Karpas-422 (cell line): Measurements from ENCODE around the gene NUDT15. TPM values are rescaled to one million over a fixed set of nuclear protein-coding genes. Genes with fewer than 3 reads are reported as not detected.
"Not testable (repeated sequence)": the region's sequence is repeated elsewhere in the genome, so short reads cannot be mapped to it uniquely, and the experiment has no call there.

Experiments
- DNase-seq: peaks from one replicate; pipeline ENCODE4 v3.0.0-alpha.2; 2015
- H2AFZ ChIP-seq: fragments of 200-600 bp; sonication (generic); 2 replicates; pipeline ENCODE4 v1.6.1; 2014; ENCODE audit warnings: antibody characterized with exemption, low read length, mixed read lengths
- H3K27ac ChIP-seq: fragments of 200-600 bp; sonication (generic); 2 replicates; pipeline ENCODE4 v1.5.1; 2014; ENCODE audit warnings: mild to moderate bottlenecking, low read length, moderate library complexity
- H3K27me3 ChIP-seq: fragments of 200-600 bp; sonication (generic); 2 replicates; pipeline ENCODE4 v1.6.1; 2014; ENCODE audit warnings: low read length, mixed read lengths
- H3K36me3 ChIP-seq: fragments of 200-600 bp; sonication (generic); 2 replicates; pipeline ENCODE4 v1.6.1; 2014; ENCODE audit warnings: low read length, mixed read lengths; ENCODE audit not compliant: insufficient read depth
- H3K4me1 ChIP-seq: fragments of 200-600 bp; sonication (generic); 2 replicates; pipeline ENCODE4 v1.6.1; 2014; ENCODE audit warnings: mild to moderate bottlenecking, low read length, mixed read lengths
- H3K4me2 ChIP-seq: fragments of 200-600 bp; sonication (generic); 2 replicates; pipeline ENCODE4 v1.6.1; 2014; ENCODE audit warnings: low read length, low read depth, mild to moderate bottlenecking; ENCODE audit not compliant: poor library complexity, severe bottlenecking
- H3K4me3 ChIP-seq: fragments of 200-600 bp; sonication (generic); 2 replicates; pipeline ENCODE4 v1.5.1; 2014; ENCODE audit warnings: mild to moderate bottlenecking, antibody characterized with exemption, low read length, mixed read lengths
- H3K79me2 ChIP-seq: fragments of 200-600 bp; sonication (generic); 2 replicates; pipeline ENCODE4 v1.6.1; 2014; ENCODE audit warnings: mild to moderate bottlenecking, low read length, mixed read lengths
- H3K9ac ChIP-seq: fragments of 200-600 bp; sonication (generic); 2 replicates; pipeline ENCODE4 v1.6.0; 2014; ENCODE audit warnings: low read length
- H3K9me2 ChIP-seq: fragments of 200-600 bp; sonication (generic), shearing (Covaris generic); replicated peaks from 2 replicates; pipeline ENCODE4 v1.6.0; 2014; ENCODE audit warnings: mild to moderate bottlenecking, low read length, moderate library complexity; ENCODE audit not compliant: insufficient read depth
- H3K9me3 ChIP-seq: fragments of 300-700, 200-600 bp; sonication (generic); 2 replicates; pipeline ENCODE4 v1.6.1; 2014; ENCODE audit warnings: low read length, mixed read lengths
- H4K20me1 ChIP-seq: fragments of 200-600 bp; sonication (generic); 2 replicates; pipeline ENCODE4 v1.6.1; 2014; ENCODE audit warnings: mild to moderate bottlenecking, antibody characterized with exemption, low read length, low read depth; ENCODE audit not compliant: insufficient read depth
- total RNA-seq: library from RNA; depleted of rRNA; stranded (reverse); fragments of >200 nt; shearing (Covaris generic); gene quantifications from 2 replicates; pipeline ENCODE4 v1.2.3, GENCODE V29; 2014; ENCODE audit warnings: low replicate concordance

Gene NUDT15
- total RNA-seq, 1 experiment from 2014 or later, result 22.6 TPM

DNA sequence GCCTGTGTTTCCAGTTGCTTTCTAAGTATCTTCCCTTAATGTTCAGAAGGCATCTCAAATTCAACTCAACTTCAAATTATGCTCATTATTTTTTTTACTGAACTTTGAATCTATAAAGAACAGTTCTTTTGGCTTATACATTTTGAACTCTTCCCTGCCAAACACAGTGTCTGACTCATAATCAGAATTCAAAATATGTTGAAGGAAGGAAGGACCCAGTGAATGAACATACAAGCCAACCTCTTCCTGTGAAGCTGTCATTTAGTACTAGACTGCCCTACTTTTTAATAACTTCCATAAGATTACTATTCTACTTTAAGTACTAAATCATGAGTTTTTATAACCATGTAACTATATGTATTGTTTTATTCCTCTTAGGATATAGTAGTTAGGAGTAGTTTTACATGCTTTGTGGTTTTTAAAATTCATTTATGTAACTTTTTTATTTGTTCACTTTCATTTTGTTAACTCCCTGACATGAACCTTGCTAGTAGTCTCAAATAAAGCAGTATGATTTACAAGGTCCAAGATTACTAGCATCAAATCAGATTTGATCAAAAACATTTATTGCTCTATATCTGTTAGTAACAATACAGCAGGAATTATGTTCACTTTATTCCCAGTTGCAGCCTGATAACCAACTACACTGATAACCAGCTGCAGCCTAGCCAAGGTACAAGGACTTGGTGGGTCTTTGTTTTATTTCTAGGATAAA, 6.4 kb downstream of the NUDT15 start:
- Histone ChIP-seq H3K9me2 (no peaks in the 10 kb centered on the region), H4K20me1 (0 out of 2 replicates have a peak, but pooled peaks cover 4% of the 10 kb centered on the region), H3K79me2 (peaks cover 67% of the 10 kb centered on the region), H3K27ac (no peak overlapping the region), H3K9ac (no peak overlapping the region), H3K36me3 (peaks cover 57% of the 10 kb centered on the region), H3K4me2 (no peak overlapping the region), H3K27me3 (no peaks in the 10 kb centered on the region), H3K9me3 (no peaks in the 10 kb centered on the region), H2AFZ (no peak overlapping the region), H3K4me1 (peaks cover 5% of the 10 kb centered on the region), H3K4me3 (no peak overlapping the region)
- DNase-seq, result no peak

GRCh38 chr13:48050550-48050949, 13.0 kb downstream of the NUDT15 start:
- Histone ChIP-seq H3K4me2 (no peak overlapping the region), H4K20me1 (no peaks in the 10 kb centered on the region), H3K9me2 (no peaks in the 10 kb centered on the region), H3K36me3 (peaks cover 41% of the 10 kb centered on the region), H3K79me2 (peaks cover 8% of the 10 kb centered on the region), H3K4me1 (no peaks in the 10 kb centered on the region), H3K4me3 (no peak overlapping the region), H3K27me3 (no peaks in the 10 kb centered on the region), H3K9me3 (no peaks in the 10 kb centered on the region), H2AFZ (no peak overlapping the region), H3K9ac (no peak overlapping the region), H3K27ac (no peak overlapping the region)
- DNase-seq, result no peak

DNA sequence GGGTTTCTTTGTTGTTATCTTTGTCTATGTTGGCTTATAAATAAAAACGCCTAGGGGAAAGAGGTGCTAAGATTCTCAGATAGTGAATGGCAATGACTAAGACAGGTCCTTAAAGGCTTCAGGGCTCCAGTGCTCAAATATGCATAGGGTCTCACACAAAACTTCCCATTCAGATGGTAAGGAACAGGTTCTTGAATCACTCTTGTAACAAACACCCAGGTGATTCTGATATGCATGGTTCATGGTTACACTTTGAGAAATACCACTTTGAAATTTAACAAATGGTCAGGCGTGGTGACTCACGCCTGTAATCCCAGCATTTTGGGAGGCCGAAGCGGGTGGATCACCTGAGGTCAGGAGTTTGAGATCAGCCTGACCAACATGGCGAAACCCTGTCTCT, 17.1 kb downstream of the NUDT15 start:
- no peak overlapping the region for H3K4me3 ChIP-seq
- no peaks in the 10 kb centered on the region for H3K79me2 ChIP-seq
- H2AFZ ChIP-seq, result no peak overlapping the region
- no peaks in the 10 kb centered on the region for H3K9me3 ChIP-seq
- H3K4me2 ChIP-seq, result no peak overlapping the region
- no peaks in the 10 kb centered on the region for H3K9me2 ChIP-seq
- no peaks in the 10 kb centered on the region for H4K20me1 ChIP-seq
- H3K36me3 ChIP-seq, result peaks cover 28% of the 10 kb centered on the region
- no peak overlapping the region for H3K9ac ChIP-seq
- no peaks in the 10 kb centered on the region for H3K27me3 ChIP-seq
- H3K27ac ChIP-seq, result no peak overlapping the region
- no peak for DNase-seq
- H3K4me1 ChIP-seq, result no peaks in the 10 kb centered on the region

GRCh38 chr13:48055712-48056111, 18.2 kb downstream of the NUDT15 start:
- no peak for DNase-seq
- Histone ChIP-seq H3K27ac (no peak overlapping the region), H3K36me3 (peaks cover 23% of the 10 kb centered on the region), H3K4me1 (no peaks in the 10 kb centered on the region), H3K9me3 (no peaks in the 10 kb centered on the region), H3K4me3 (no peak overlapping the region), H3K9ac (no peak overlapping the region), H3K4me2 (no peak overlapping the region), H4K20me1 (no peaks in the 10 kb centered on the region), H2AFZ (no peak overlapping the region), H3K79me2 (no peaks in the 10 kb centered on the region), H3K27me3 (no peaks in the 10 kb centered on the region), H3K9me2 (no peaks in the 10 kb centered on the region)

DNA sequence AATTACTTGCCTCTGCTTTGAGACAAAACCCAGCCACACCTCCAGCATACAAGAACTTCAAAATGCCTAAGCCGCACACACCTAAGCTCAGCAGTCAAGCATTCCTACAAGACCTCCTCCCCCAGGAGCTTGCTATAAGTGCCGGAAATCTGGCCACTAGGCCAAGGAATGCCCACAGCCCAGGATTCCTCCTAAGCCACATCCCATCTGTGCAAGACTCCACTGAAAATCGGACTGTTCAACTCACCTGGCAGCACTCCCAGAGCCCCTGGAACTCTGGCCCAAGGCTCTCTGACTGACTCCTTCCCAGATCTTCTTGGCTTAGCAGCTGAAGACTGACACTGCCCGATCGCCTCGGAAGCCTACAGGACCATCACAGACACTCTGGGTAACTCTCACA, 21.0 kb downstream of the NUDT15 start:
- not testable (repeated sequence) for H3K4me1 ChIP-seq, H2AFZ ChIP-seq, H3K9ac ChIP-seq, H3K4me3 ChIP-seq, H3K9me3 ChIP-seq, H3K27me3 ChIP-seq, DNase-seq, H3K9me2 ChIP-seq, H4K20me1 ChIP-seq, H3K79me2 ChIP-seq, H3K27ac ChIP-seq, H3K4me2 ChIP-seq, H3K36me3 ChIP-seq

- H3K4me2 ChIP-seq, H3K9me3 ChIP-seq, H3K4me1 ChIP-seq, H3K27ac ChIP-seq, H2AFZ ChIP-seq, H3K9ac ChIP-seq, H3K36me3 ChIP-seq, H3K27me3 ChIP-seq, H3K9me2 ChIP-seq, H3K4me3 ChIP-seq, DNase-seq, H4K20me1 ChIP-seq: not testable (repeated sequence)
- peaks cover 20% of the 10 kb centered on the region for H3K79me2 ChIP-seq
Measured at GRCh38 chr13:48059951-48060350, 22.4 kb downstream of the NUDT15 start.

GRCh38 chr13:48066310-48066989, 28.9 kb downstream of the NUDT15 start:
- H3K27me3 ChIP-seq, result no peaks in the 10 kb centered on the region
- H3K9me2 ChIP-seq, result no peaks in the 10 kb centered on the region
- H3K9ac ChIP-seq, result no peak overlapping the region
- H3K4me1 ChIP-seq, result peaks cover 5% of the 10 kb centered on the region
- H3K4me3 ChIP-seq, result no peak overlapping the region
- H3K4me2 ChIP-seq, result no peak overlapping the region
- H2AFZ ChIP-seq, result no peak overlapping the region
- no peak overlapping the region for H3K27ac ChIP-seq
- H3K36me3 ChIP-seq, result peaks cover 52% of the 10 kb centered on the region
- peaks cover 14% of the 10 kb centered on the region for H3K9me3 ChIP-seq
- DNase-seq, result no peak
- no peaks in the 10 kb centered on the region for H4K20me1 ChIP-seq
- peaks cover 38% of the 10 kb centered on the region for H3K79me2 ChIP-seq

DNA sequence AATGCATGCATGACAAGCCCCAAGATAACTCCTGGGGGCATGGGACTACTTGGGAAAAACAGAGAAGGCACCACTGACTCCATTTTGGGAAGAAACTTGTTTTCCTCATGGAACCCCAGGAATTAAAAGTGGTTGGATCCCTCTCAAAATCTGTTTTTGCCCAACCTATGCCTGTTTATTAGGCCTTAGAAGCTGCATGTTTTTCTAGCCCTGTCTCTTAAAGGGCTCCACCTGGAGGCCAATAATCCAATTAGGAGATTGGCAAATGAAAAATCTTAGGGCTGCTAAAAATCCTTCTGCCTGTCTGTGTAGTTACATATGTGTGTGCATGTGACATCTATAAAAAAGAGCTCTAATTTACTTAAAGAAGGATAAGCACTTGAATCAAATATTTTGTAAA, 30.5 kb downstream of the NUDT15 start:
- H3K4me1 ChIP-seq, result peaks cover 5% of the 10 kb centered on the region
- H3K9me3 ChIP-seq, result peaks cover 22% of the 10 kb centered on the region
- H4K20me1 ChIP-seq, result no peaks in the 10 kb centered on the region
- no peak overlapping the region for H2AFZ ChIP-seq
- no peak overlapping the region for H3K4me2 ChIP-seq
- no peak overlapping the region for H3K9ac ChIP-seq
- H3K27me3 ChIP-seq, result no peaks in the 10 kb centered on the region
- H3K36me3 ChIP-seq, result peaks cover 68% of the 10 kb centered on the region
- H3K79me2 ChIP-seq, result peaks cover 37% of the 10 kb centered on the region
- no peak overlapping the region for H3K4me3 ChIP-seq
- no peak for DNase-seq
- no peak overlapping the region for H3K27ac ChIP-seq
- H3K9me2 ChIP-seq, result no peaks in the 10 kb centered on the region
